B cell (primary cell): Measurements from ENCODE around the gene HOXD10.

Experiments used
- CTCF ChIP-seq: fragments of 200-600 bp; IDR thresholded peaks from one replicate; pipeline ENCODE4 v1.8.0; 2022; ENCODE audit warnings: antibody characterized with exemption, mild to moderate bottlenecking
- EZH2 ChIP-seq: IDR thresholded peaks from 2 replicates; pipeline ENCODE4 v1.6.1; 2012; ENCODE audit warnings: borderline replicate concordance, low read depth, mild to moderate bottlenecking, moderate library complexity, low read length; ENCODE audit not compliant: insufficient read depth, poor library complexity, severe bottlenecking

DNA sequence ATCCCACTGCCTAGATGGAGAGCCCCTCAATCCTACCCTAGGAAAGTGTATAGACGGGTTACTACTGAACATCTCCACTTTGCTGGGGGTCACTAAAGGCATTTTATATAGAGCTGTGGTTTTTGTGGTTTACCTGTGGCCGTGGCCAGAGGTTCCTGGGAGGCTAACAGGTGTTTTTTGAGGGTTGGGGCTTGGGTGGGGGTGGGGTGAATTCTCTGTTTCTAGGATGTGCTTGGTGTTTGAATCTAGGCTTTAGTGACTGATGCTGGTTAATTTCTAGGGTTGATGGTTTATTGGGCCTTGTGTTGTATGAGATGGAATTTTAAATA, 20.6 kb downstream of the HOXD10 start:
- TF ChIP-seq CTCF (no peak), EZH2 (no peak)
